GM12865 (cell line): ENCODE data around the gene BTBD9.
A peak's percentile ranks its signal among the peaks of the same experiment; 100 is the strongest.
"Not testable (repeated sequence)": the region's sequence is repeated elsewhere in the genome, so short reads cannot be mapped to it uniquely, and the experiment has no call there.

Experiments used
- DNase-seq: peaks from one replicate; pipeline ENCODE4 v3.0.0; 2010; ENCODE audit warnings: low read depth
- H3K4me3 ChIP-seq: 2 replicates; pipeline ENCODE4 v1.5.1; 2011; ENCODE audit warnings: mild to moderate bottlenecking, low read depth, low read length, control low read depth
- CTCF ChIP-seq: IDR thresholded peaks from 2 replicates; pipeline ENCODE4 v1.5.1; 2011; ENCODE audit warnings: low read length, control low read depth, low read depth, inconsistent platforms; ENCODE audit not compliant: insufficient read depth; ENCODE audit errors: missing control alignments

The BTBD9 gene

GRCh38 chr6:38427492-38428210 is 212.1 kb downstream of the BTBD9 start:
- DNase-seq = peak; percentile 46
- no peak overlapping the region for H3K4me3 ChIP-seq
- no peak for TF ChIP-seq CTCF

- H3K4me3 ChIP-seq, DNase-seq: not testable (repeated sequence)
These were observed 213.8 kb downstream of the BTBD9 start for GRCh38 chr6:38425788-38426488.

GRCh38 chr6:38423746-38424145 is 216.0 kb downstream of the BTBD9 start:
- no peak overlapping the region for H3K4me3 ChIP-seq
- TF ChIP-seq CTCF = no peak
- DNase-seq = no peak

GRCh38 chr6:38420207-38420606 is 219.5 kb downstream of the BTBD9 start:
- TF ChIP-seq CTCF = no peak
- no peak overlapping the region for H3K4me3 ChIP-seq
- DNase-seq = no peak

- H3K4me3 ChIP-seq = no peak overlapping the region
- DNase-seq = no peak
- no peak for TF ChIP-seq CTCF
These were observed 222.2 kb downstream of the BTBD9 start for GRCh38 chr6:38417521-38417920.

GRCh38 chr6:38415231-38416005 is 224.3 kb downstream of the BTBD9 start:
- TF ChIP-seq CTCF = no peak
- H3K4me3 ChIP-seq = no peak overlapping the region
- DNase-seq = no peak

- H3K4me3 ChIP-seq = no peak overlapping the region
- TF ChIP-seq CTCF = no peak
- DNase-seq = no peak
These were observed 226.5 kb downstream of the BTBD9 start for GRCh38 chr6:38413102-38413800.
